ENCODE data around the gene AICDA. TPM values are rescaled to one million over a fixed set of nuclear protein-coding genes. Genes with fewer than 3 reads are reported as not detected.

The AICDA gene
- total and polyA plus RNA-seq, 10 donors = 0.24 to 1.6 (median 0.78) TPM

DNA sequence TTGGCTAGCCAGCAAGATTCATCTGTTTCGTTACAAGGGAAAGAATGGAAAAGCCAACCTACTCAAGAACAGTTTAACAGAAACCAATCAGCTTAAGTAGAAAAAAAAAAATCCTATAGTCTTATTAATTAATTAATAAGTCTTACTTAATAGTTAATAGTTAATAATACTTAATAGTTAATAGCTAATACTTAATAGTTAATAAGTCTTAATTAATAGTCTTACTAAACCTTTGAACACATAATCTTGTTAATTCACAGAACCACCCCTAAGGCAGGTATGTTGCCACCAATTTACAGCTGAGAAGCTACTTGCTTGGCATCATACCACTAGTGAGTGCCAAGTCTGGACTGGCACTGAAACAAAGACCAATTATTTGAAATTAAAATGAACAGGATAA, 30.1 kb upstream of the AICDA start:
- 88 to 97% (median 95%) methylated on average over 1 of the region's 1 CpG for WGBS, 5 donors

GRCh38 chr12:8639936-8640335, 27.3 kb upstream of the AICDA start:
- Histone ChIP-seq H3K4me3 (no peak overlapping the region), H3K27ac (no peak overlapping the region), H3K4me1 (peaks cover 0 to 11% (median 3%) of the 10 kb centered on the region in 6 donors), H3K27me3 (replicated peaks in 1 of 7) (no peaks in the 10 kb centered on the region), H3K36me3 (no peaks in the 10 kb centered on the region), H3K9me3 (peaks cover 0 to 4% (median 0%) of the 10 kb centered on the region in 8 donors)
- DNase-seq = no peak
- intact Hi-C loops (cut with DNase I; ENCODE audit: low total_unique reads) = no loop called here
- TF ChIP-seq POLR2A (IDR thresholded peaks at IDR 0.05) = no peak
- TF ChIP-seq CTCF (IDR thresholded peaks at IDR 0.05 in 8 of 11, conservative IDR thresholded peaks at IDR 0.05 in 3 of 11) = no peak
- TF ChIP-seq POLR2AphosphoS5 (IDR thresholded peaks at IDR 0.05) = no peak
- 87 to 98% (median 92%) methylated on average over 2 of the region's 2 CpGs for WGBS, 5 donors

More for the DNA sequence above, 30.1 kb upstream of the AICDA start:
- H3K27ac ChIP-seq = no peak overlapping the region
- intact Hi-C loops (cut with DNase I; ENCODE audit: low total_unique reads) = no loop called here
- no peaks in the 10 kb centered on the region for H3K27me3 ChIP-seq (replicated peaks in 1 of 7)
- TF ChIP-seq POLR2AphosphoS5 (IDR thresholded peaks at IDR 0.05) (no peak), POLR2A (IDR thresholded peaks at IDR 0.05) (no peak), CTCF (IDR thresholded peaks at IDR 0.05 in 8 of 11, conservative IDR thresholded peaks at IDR 0.05 in 3 of 11) (no peak)
- peaks cover 0 to 23% (median 7%) of the 10 kb centered on the region in 6 donors for H3K4me1 ChIP-seq
- peaks cover 0 to 4% (median 0%) of the 10 kb centered on the region in 8 donors for H3K9me3 ChIP-seq
- no peak overlapping the region for H3K4me3 ChIP-seq
- no peaks in the 10 kb centered on the region for H3K36me3 ChIP-seq
- DNase-seq = no peak

GRCh38 chr12:8638951-8639350, 26.3 kb upstream of the AICDA start:
- H3K27ac ChIP-seq = no peak overlapping the region
- TF ChIP-seq CTCF (IDR thresholded peaks at IDR 0.05 in 8 of 11, conservative IDR thresholded peaks at IDR 0.05 in 3 of 11) (no peak), POLR2AphosphoS5 (IDR thresholded peaks at IDR 0.05) (no peak), POLR2A (IDR thresholded peaks at IDR 0.05) (no peak)
- H3K27me3 ChIP-seq (replicated peaks in 1 of 7) = no peaks in the 10 kb centered on the region
- no peaks in the 10 kb centered on the region for H3K36me3 ChIP-seq
- no peak overlapping the region for H3K4me3 ChIP-seq
- H3K4me1 ChIP-seq = peaks cover 0 to 1% (median 0%) of the 10 kb centered on the region in 6 donors
- H3K9me3 ChIP-seq = peaks cover 0 to 4% (median 0%) of the 10 kb centered on the region in 8 donors
- intact Hi-C loops (cut with DNase I; ENCODE audit: low total_unique reads) = no loop called here
- 88 to 93% (median 90%) methylated on average over 4 of the region's 4 CpGs for WGBS, 5 donors
- DNase-seq = no peak

GRCh38 chr12:8637666-8638065, 25.0 kb upstream of the AICDA start:
- Histone ChIP-seq H3K27me3 (replicated peaks in 1 of 7) (no peaks in the 10 kb centered on the region), H3K36me3 (no peaks in the 10 kb centered on the region), H3K4me1 (no peaks in the 10 kb centered on the region), H3K27ac (no peak overlapping the region), H3K9me3 (peaks cover 0 to 4% (median 0%) of the 10 kb centered on the region in 8 donors), H3K4me3 (no peak overlapping the region)
- intact Hi-C loops (cut with DNase I; ENCODE audit: low total_unique reads) = no loop called here
- TF ChIP-seq POLR2AphosphoS5 (IDR thresholded peaks at IDR 0.05) = no peak
- TF ChIP-seq POLR2A (IDR thresholded peaks at IDR 0.05) = no peak
- no peak for TF ChIP-seq CTCF (IDR thresholded peaks at IDR 0.05 in 8 of 11, conservative IDR thresholded peaks at IDR 0.05 in 3 of 11)
- 87 to 94% (median 91%) methylated on average over 3 to 4 of the region's 4 CpGs for WGBS, 5 donors
- DNase-seq = no peak

All from spleen (tissue), 11 donors.